IMR-90 (cell line): ENCODE data around the gene ULBP2. TPM values are rescaled to one million over a fixed set of nuclear protein-coding genes. Genes with fewer than 3 reads are reported as not detected.

ENCODE experiments used
- ATAC-seq: fragments of 200-7000 bp; cut with Tn5 transposase; 2 replicates; pipeline ENCODE4 v1.9.1; 2020; ENCODE audit warnings: low read depth, mild to moderate bottlenecking, moderate library complexity
- BruUV-seq: library from RNA; stranded (reverse); fragments of 400-500 nt; replicated peaks from 2 replicates; lab custom pipeline; 2021; lab: Mats Ljungman, UMichigan
- CTCF ChIA-PET: fragments of 300-600 bp; formaldehyde crosslinking; extraction: SDS; loops from one replicate; lab custom pipeline; 2021; ENCODE audit warnings: antibody characterized with exemption; lab: Yijun Ruan, JAX
- POLR2A ChIA-PET: fragments of 300-600 bp; sonication (Branson Sonifier 250); formaldehyde crosslinking; loops from one replicate; lab custom pipeline; 2022; ENCODE audit warnings: antibody characterized with exemption; ENCODE audit not compliant: unreplicated experiment; lab: Charles Lee
- DNase-seq: peaks from one replicate; pipeline ENCODE4 v3.0.0; 2013
- H2AFZ ChIP-seq: replicated peaks from 2 replicates; pipeline ENCODE3; 2013; ENCODE audit warnings: low read length, mild to moderate bottlenecking; ENCODE audit not compliant: poor library complexity
- H2AK5ac ChIP-seq: 2 replicates; pipeline ENCODE4 v1.6.1; 2013; ENCODE audit warnings: low read depth, low read length, inconsistent platforms
- H2AK9ac ChIP-seq: replicated peaks from 2 replicates; pipeline ENCODE3; 2013; ENCODE audit warnings: mild to moderate bottlenecking, low read depth, low read length, moderate library complexity; ENCODE audit not compliant: poor library complexity
- H2BK120ac ChIP-seq: 2 replicates; pipeline ENCODE4 v1.6.1; 2013; ENCODE audit warnings: low read depth, low read length, inconsistent platforms
- H2BK15ac ChIP-seq: 3 replicates; pipeline ENCODE4 v1.6.1; 2013; ENCODE audit warnings: low read depth, low read length, inconsistent platforms
- H2BK20ac ChIP-seq: 2 replicates; pipeline ENCODE4 v1.6.1; 2013; ENCODE audit warnings: low read depth, mild to moderate bottlenecking, inconsistent platforms, low read length, moderate library complexity
- H2BK5ac ChIP-seq: 2 replicates; pipeline ENCODE4 v1.6.1; 2013; ENCODE audit warnings: mild to moderate bottlenecking, low read depth, low read length, inconsistent platforms; ENCODE audit not compliant: poor library complexity, severe bottlenecking
- H3K14ac ChIP-seq: replicated peaks from 2 replicates; pipeline ENCODE4 v1.6.1; 2013; ENCODE audit warnings: low read depth, low read length, inconsistent platforms
- H3K18ac ChIP-seq: 2 replicates; pipeline ENCODE4 v1.6.1; 2013; ENCODE audit warnings: low read depth, low read length, control low read depth
- H3K23ac ChIP-seq: 2 replicates; pipeline ENCODE4 v1.6.1; 2013; ENCODE audit warnings: low read depth, low read length, inconsistent platforms
- H3K27ac ChIP-seq: 2 replicates; pipeline ENCODE4 v1.5.1; 2013; ENCODE audit warnings: mild to moderate bottlenecking, control low read depth, low read length; ENCODE audit not compliant: insufficient read depth
- H3K27me3 ChIP-seq: 2 replicates; pipeline ENCODE4 v1.6.1; 2013; ENCODE audit warnings: low read length; ENCODE audit not compliant: control insufficient read depth, insufficient read depth
- H3K36me3 ChIP-seq: 2 replicates; pipeline ENCODE4 v1.6.1; 2013; ENCODE audit warnings: low read length, mixed read lengths; ENCODE audit not compliant: control insufficient read depth, insufficient read depth
- H3K4ac ChIP-seq: 2 replicates; pipeline ENCODE4 v1.6.1; 2013; ENCODE audit warnings: low read depth, low read length, inconsistent platforms
- H3K4me1 ChIP-seq: 2 replicates; pipeline ENCODE4 v1.6.1; 2013; ENCODE audit warnings: low read length, mixed read lengths; ENCODE audit not compliant: control insufficient read depth, insufficient read depth
- H3K4me2 ChIP-seq: 2 replicates; pipeline ENCODE4 v1.6.1; 2013; ENCODE audit warnings: low read depth, mild to moderate bottlenecking, control low read depth, low read length, moderate library complexity
- H3K4me3 ChIP-seq: 2 replicates; pipeline ENCODE4 v1.5.1; 2013; ENCODE audit warnings: low read depth, mild to moderate bottlenecking, control low read depth, low read length, moderate library complexity; ENCODE audit not compliant: insufficient read depth
- H3K56ac ChIP-seq: 2 replicates; pipeline ENCODE4 v1.6.1; 2013; ENCODE audit warnings: low read length, inconsistent platforms; ENCODE audit not compliant: insufficient read depth; ENCODE audit errors: extremely low read depth
- H3K79me1 ChIP-seq, 2 experiments: 2 replicates each; pipeline ENCODE4 v1.6.1; 2013; ENCODE audit warnings: low read length in 2 of 2, inconsistent platforms in 1 of 2, low read depth in 1 of 2
- H3K9ac ChIP-seq: 2 replicates; pipeline ENCODE4 v1.6.1; 2013; ENCODE audit warnings: low read depth, low read length, control low read depth
- H3K9me1 ChIP-seq: 2 replicates; pipeline ENCODE4 v1.6.1; 2013; ENCODE audit warnings: low read length, inconsistent platforms; ENCODE audit not compliant: insufficient read depth
- H3K9me3 ChIP-seq: 2 replicates; pipeline ENCODE4 v1.6.1; 2013; ENCODE audit warnings: low read length; ENCODE audit not compliant: control insufficient read depth, insufficient read depth
- H4K20me1 ChIP-seq: 2 replicates; pipeline ENCODE4 v1.6.1; 2013; ENCODE audit warnings: low read length, inconsistent platforms; ENCODE audit not compliant: insufficient read depth
- H4K5ac ChIP-seq: 2 replicates; pipeline ENCODE4 v1.6.1; 2013; ENCODE audit warnings: mild to moderate bottlenecking, low read depth, low read length, control low read depth
- H4K8ac ChIP-seq, 2 experiments: 2 replicates each; pipeline ENCODE4 v1.6.1; 2013; ENCODE audit warnings: low read depth in 2 of 2, low read length in 2 of 2, control low read depth in 1 of 2, inconsistent platforms in 1 of 2
- H4K91ac ChIP-seq: 2 replicates; pipeline ENCODE4 v1.6.1; 2013; ENCODE audit warnings: low read depth, low read length, inconsistent platforms; ENCODE audit not compliant: insufficient read depth
- BHLHE40 ChIP-seq: fragments of 150-350 bp; IDR thresholded peaks from 2 replicates; pipeline ENCODE4 v1.6.1; 2016; ENCODE audit warnings: mild to moderate bottlenecking, low read depth, low read length
- CEBPB ChIP-seq: IDR thresholded peaks from 2 replicates; pipeline ENCODE4 v1.6.1; 2012; ENCODE audit warnings: low read depth, low read length, improper control_type of control experiment
- CTCF ChIP-seq: conservative IDR thresholded peaks from 2 replicates; pipeline ENCODE4 v1.5.1; 2012; ENCODE audit warnings: mild to moderate bottlenecking, low read depth, low read length, improper control_type of control experiment
- ELK1 ChIP-seq: fragments of 150-350 bp; IDR thresholded peaks from 2 replicates; pipeline ENCODE4 v1.6.1; 2016; ENCODE audit warnings: low read depth, mild to moderate bottlenecking, low read length, moderate library complexity, borderline replicate concordance
- FOS ChIP-seq: fragments of 150-350 bp; IDR thresholded peaks from 2 replicates; pipeline ENCODE4 v1.6.1; 2016; ENCODE audit warnings: low read depth, low read length
- MAFK ChIP-seq: IDR thresholded peaks from 2 replicates; pipeline ENCODE4 v1.6.1; 2012; ENCODE audit warnings: low read depth, low read length, improper control_type of control experiment
- MAZ ChIP-seq: IDR thresholded peaks from 2 replicates; pipeline ENCODE4 v1.6.1; 2012; ENCODE audit warnings: low read depth, mild to moderate bottlenecking, low read length, improper control_type of control experiment, moderate library complexity, borderline replicate concordance
- MXI1 ChIP-seq: IDR thresholded peaks from 2 replicates; pipeline ENCODE4 v1.6.1; 2012; ENCODE audit warnings: low read depth, mild to moderate bottlenecking, low read length, moderate library complexity, borderline replicate concordance
- RAD21 ChIP-seq: IDR thresholded peaks from 2 replicates; pipeline ENCODE4 v1.6.1; 2012; ENCODE audit warnings: low read length, improper control_type of control experiment
- RCOR1 ChIP-seq: IDR thresholded peaks from 2 replicates; pipeline ENCODE4 v1.6.1; 2012; ENCODE audit warnings: mild to moderate bottlenecking, low read length, improper control_type of control experiment; ENCODE audit not compliant: insufficient replicate concordance
- SMC3 ChIP-seq: fragments of 150-350 bp; IDR thresholded peaks from 2 replicates; pipeline ENCODE4 v1.6.1; 2016; ENCODE audit warnings: low read depth, mild to moderate bottlenecking, antibody characterized with exemption, low read length, moderate library complexity
- WGBS, 2 experiments: methylation state at CpG; one replicate each; pipeline versions ENCODE4 v1.1.5 to v1.1.7; 2013; ENCODE audit warnings: missing lambda C conversion rate in 2 of 2; ENCODE audit not compliant: insufficient read length in 1 of 2; ENCODE audit errors: extremely low coverage in 2 of 2; 5-methylcytosine and 5-hydroxymethylcytosine counted together
- dilution Hi-C: fragments of 300-500 bp; cut with HindIII; formaldehyde crosslinking; loops from one replicate; pipeline ENCODE4 v1.14.3; 2018; ENCODE audit warnings: low sequenced_read_pairs; ENCODE audit not compliant: unreplicated experiment
- in situ Hi-C: fragments of 300-500 bp; cut with MboI; formaldehyde crosslinking; loops from 3 replicates; pipeline ENCODE4 v1.14.3; 2019; ENCODE audit warnings: low sequenced_read_pairs, inconsistent platforms, mixed read lengths
- intact Hi-C: fragments of 100-400 bp; cut with micrococcal nuclease; formaldehyde crosslinking; loops from 2 replicates; pipeline ENCODE4 v1.10.0; 2022
- polyA plus RNA-seq, 3 experiments: library from polyadenylated mRNA; depleted of rRNA; stranded (reverse); fragments of >200 nt; gene quantifications; 2 replicates each; pipeline ENCODE4 v1.2.3, GENCODE V29; 2012; ENCODE audit warnings: low replicate concordance in 1 of 3
- total RNA-seq: library from RNA; depleted of rRNA; stranded (reverse); fragments of >200 nt; gene quantifications from 2 replicates; pipeline ENCODE4 v1.2.3, GENCODE V29; 2012

ULBP2 gene
- total and polyA plus RNA-seq, 2 of the 4 experiments (the other 2 are of a cell fraction), result 7.9 to 16.2 TPM

- no TSS peak for BruUV-seq
- Histone ChIP-seq H3K18ac (no peak overlapping the region), H3K4ac (no peak overlapping the region), H2BK15ac (no peak overlapping the region), H4K20me1 (no peaks in the 10 kb centered on the region; the same call in 1 of the 2 replicates), H3K27me3 (peaks cover 69% of the 10 kb centered on the region), H3K36me3 (no peaks in the 10 kb centered on the region), H2AK5ac (no peak overlapping the region), H3K4me2 (no peak overlapping the region), H3K9me3 (no peaks in the 10 kb centered on the region; the same call in 1 of the 2 replicates), H3K4me1 (no peaks in the 10 kb centered on the region; the same call in 1 of the 2 replicates), H2AFZ (no peak overlapping the region), H3K56ac (no peak overlapping the region), H2AK9ac (no peak overlapping the region), H3K4me3 (no peak overlapping the region), H3K23ac (no peak overlapping the region), H4K91ac (no peak overlapping the region), H3K14ac (no peak overlapping the region), H2BK5ac (no peak overlapping the region), H3K79me1 (no peaks in the 10 kb centered on the region), H4K5ac (no peak overlapping the region), H2BK120ac (no peak overlapping the region), H3K9me1 (no peaks in the 10 kb centered on the region), H2BK20ac (no peak overlapping the region), H3K27ac (no peak overlapping the region), H4K8ac (no peak overlapping the region), H3K9ac (no peak overlapping the region)
- CTCF ChIA-PET, result no interaction called here
- WGBS, 2 experiments, result no CpG with 5 or more reads among the region's 2 CpGs
- no peak for TF ChIP-seq SMC3
- TF ChIP-seq CTCF, result no peak
- no peak for TF ChIP-seq RAD21
- TF ChIP-seq MXI1, result no peak
- no peak for TF ChIP-seq MAFK
- TF ChIP-seq CEBPB, result no peak
- no peak for TF ChIP-seq ELK1
- TF ChIP-seq MAZ, result no peak
- no peak for TF ChIP-seq RCOR1
- no peak for TF ChIP-seq FOS
- TF ChIP-seq BHLHE40, result no peak
- POLR2A ChIA-PET, result no interaction called here
- dilution Hi-C loops (no loop called here), in situ Hi-C loops (no loop called here), intact Hi-C loops (no loop called here)
- DNase-seq, result no peak
- no peak for ATAC-seq
Observed at GRCh38 chr6:149969635-149970034, 27.8 kb downstream of the ULBP2 start.
